ENCODE measurements around the gene P2RX6.
"Not testable (repeated sequence)": the region's sequence is repeated elsewhere in the genome, so short reads cannot be mapped to it uniquely, and the experiment has no call there.

Gene P2RX6

GRCh38 chr22:21051145-21051830 is 36.3 kb downstream of the P2RX6 start:
- in situ Hi-C loops (cut with MboI; ENCODE audit: low sequenced_read_pairs): no loop called here

DNA sequence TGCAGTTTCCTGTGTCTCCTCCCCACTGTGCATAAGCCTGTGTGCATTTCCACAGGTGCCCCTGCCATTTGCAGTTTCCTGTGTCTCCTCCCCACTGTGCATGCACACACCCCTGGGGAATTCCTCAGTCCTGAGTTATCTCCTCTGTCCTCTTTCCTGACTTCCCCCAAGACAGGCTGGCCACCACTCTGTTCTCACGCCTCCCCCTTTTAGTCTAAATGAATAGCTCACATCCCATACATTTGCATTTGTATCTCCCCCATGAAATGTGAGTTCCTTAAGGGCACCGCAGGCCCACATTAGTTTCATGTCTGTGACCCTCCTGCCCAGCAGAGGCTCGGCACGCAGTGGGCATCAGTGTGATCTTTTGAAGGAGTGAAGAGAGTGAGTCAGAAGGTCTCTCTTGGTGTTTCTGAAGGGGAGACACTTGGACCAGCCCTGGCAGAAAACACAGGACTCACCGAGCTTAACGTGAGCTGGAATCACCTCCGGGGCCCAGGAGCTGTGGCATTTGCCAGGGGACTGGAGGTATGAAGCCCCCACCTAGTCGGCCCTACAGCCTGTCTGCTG is 37.0 kb downstream of the P2RX6 start:
- in situ Hi-C loops (cut with MboI; ENCODE audit: low sequenced_read_pairs): no loop called here

DNA sequence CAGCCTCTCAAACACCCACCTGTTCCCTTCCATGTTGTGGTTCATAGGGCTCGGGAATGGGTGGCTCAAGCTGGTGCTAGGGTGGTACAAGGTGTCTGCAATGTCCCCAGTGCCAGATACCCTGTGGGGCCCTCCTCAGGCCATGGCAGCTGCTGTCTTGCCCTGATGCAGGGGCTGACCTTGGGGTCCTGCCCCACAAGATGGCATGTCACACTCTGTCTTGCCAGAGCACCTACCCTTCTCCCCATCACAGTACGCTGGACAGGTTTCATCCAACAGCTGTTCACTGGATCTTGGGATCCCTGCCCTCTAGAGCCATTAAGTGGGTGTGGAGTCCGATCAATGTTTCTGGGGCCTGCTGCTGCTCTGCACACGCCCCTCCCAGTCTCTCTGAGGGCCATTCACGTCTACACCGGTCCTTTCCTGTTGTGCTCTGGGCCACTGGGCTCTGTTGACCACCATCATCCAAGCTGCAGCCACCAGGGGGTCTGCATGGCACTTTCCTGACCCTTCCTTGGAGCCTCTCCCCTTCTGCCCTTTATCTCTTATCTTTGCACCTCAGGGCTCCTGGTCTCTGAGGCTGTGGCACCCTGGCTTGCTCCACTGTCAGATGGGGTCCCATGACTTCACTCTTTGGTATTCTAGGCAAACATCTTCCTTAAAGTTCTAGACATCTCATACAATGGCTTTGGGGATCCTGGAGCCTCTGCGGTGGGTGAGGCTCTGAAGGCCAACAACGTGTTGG is 37.9 kb downstream of the P2RX6 start:
- in situ Hi-C loops (cut with MboI; ENCODE audit: low sequenced_read_pairs): no loop called here

DNA sequence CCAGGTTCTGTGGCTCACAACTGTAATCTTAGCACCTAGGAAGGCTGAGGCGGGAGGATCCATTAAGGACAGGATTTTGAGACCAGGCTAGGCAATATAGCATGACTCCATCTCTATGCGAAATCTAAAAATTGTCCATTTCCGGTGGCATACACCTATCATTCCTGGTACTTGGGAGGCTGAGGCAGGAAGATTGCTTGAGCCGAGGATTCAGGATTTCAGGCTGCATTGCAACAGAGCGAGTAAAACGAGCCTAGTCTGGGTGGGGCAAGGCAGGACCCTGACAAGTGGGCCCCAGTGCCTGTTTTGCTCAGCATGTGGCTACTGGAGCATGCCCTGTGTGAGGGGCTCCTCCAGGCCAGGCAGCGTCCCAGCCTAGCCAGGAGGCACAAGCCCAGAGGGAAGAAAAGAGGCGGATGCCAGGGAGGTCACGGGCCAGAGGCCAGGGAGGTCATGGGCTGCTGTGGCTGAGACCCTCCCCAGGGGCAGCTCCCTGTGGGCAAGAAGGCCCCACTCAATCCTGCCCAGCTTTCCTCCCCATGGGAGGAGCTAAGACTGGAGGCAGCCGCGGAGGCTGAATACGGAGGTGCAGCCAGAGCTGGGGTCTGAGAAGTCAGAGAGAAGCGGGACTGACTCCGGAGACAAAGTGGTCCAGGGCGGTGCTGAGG is 39.2 kb downstream of the P2RX6 start:
- in situ Hi-C loops (cut with MboI; ENCODE audit: low sequenced_read_pairs): no loop called here

- in situ Hi-C loops (cut with MboI; ENCODE audit: low sequenced_read_pairs): no loop called here
Observed at GRCh38 chr22:21054714-21055563, 40.0 kb downstream of the P2RX6 start.

- in situ Hi-C loops (cut with MboI; ENCODE audit: low sequenced_read_pairs): no loop called here
Observed at GRCh38 chr22:21055564-21055834, 40.5 kb downstream of the P2RX6 start.

- in situ Hi-C loops (cut with MboI; ENCODE audit: low sequenced_read_pairs): no loop called here
Observed at GRCh38 chr22:21055880-21056319, 40.9 kb downstream of the P2RX6 start.

GRCh38 chr22:21060363-21060762 is 45.4 kb downstream of the P2RX6 start:
- in situ Hi-C loops (cut with MboI; ENCODE audit: low sequenced_read_pairs): not testable (repeated sequence)

DNA sequence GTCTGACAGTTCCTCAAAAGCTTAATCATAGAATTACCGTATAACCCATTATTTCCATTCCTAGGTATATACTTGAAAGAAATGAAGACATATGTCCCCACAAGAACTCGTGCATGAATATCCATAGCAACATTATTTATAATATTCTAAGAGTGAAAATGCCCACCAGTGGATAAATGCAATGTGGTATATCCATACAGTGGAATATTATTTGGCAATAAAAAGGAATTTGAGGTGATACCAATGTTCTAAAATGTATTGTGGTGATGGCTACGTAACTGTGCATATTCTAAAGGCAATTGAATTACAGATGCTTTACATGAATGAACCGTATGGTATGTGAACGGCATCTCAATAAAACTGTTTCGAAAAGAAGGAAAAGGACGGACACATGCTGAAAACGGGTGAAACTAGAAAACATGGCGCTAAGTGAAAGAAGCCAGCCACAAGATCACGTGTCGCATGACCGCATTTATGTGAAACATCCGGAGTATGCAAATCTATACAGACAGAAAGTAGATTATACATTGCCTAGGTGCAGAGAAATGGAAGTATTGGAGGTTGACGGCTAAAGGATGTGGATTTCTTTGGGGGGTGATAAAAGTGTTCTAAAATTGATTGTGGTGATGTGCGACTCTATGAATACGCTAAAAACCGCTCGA is 46.8 kb downstream of the P2RX6 start:
- in situ Hi-C loops (cut with MboI; ENCODE audit: low sequenced_read_pairs): not testable (repeated sequence)

GRCh38 chr22:21064425-21064824 is 49.5 kb downstream of the P2RX6 start:
- in situ Hi-C loops (cut with MboI; ENCODE audit: low sequenced_read_pairs): not testable (repeated sequence)

- in situ Hi-C loops (cut with MboI; ENCODE audit: low sequenced_read_pairs): no loop called here
Observed at GRCh38 chr22:21064917-21065864, 50.2 kb downstream of the P2RX6 start.

DNA sequence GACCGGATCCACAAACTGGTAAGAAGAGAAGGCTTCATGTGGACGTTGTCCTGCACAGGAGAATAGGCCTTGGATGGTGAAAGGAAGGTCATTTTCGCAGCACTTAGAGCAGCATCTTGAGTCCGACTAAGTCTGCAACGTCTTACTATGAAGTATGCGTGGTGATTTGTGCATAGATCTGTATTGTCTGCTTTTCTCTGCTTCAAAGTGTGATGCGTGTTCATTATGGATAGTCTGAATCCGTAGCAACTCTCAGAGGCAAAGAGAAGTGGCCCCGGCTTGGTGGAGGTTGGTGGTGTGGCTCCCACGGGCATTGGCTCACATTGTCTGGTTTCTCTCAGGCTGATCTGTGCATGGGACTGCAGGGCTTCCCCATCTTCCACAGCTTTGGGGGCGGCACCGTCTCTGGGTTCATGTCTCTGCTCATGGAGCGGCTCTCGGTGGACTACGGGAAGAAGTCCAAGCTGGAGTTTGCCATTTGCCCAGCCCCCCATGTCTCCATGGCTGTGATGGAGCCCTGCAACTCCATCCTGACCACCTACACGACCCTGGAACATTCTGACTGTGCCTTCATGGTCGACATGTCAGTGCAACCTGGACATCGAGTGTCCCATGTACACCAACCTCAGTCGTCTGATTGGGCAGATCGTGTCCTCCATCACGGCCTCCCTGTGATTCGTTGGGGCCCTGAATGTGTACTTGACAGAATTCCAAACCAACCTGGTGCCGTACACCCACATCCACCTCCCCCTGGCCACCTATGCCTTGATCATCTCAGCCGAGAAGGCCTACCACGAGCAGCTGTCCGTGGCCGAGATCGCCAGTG is 52.3 kb downstream of the P2RX6 start:
- in situ Hi-C loops (cut with MboI; ENCODE audit: low sequenced_read_pairs): no loop called here

- in situ Hi-C loops (cut with MboI; ENCODE audit: low sequenced_read_pairs): no loop called here
Observed at GRCh38 chr22:21067901-21068680, 53.1 kb downstream of the P2RX6 start.

DNA sequence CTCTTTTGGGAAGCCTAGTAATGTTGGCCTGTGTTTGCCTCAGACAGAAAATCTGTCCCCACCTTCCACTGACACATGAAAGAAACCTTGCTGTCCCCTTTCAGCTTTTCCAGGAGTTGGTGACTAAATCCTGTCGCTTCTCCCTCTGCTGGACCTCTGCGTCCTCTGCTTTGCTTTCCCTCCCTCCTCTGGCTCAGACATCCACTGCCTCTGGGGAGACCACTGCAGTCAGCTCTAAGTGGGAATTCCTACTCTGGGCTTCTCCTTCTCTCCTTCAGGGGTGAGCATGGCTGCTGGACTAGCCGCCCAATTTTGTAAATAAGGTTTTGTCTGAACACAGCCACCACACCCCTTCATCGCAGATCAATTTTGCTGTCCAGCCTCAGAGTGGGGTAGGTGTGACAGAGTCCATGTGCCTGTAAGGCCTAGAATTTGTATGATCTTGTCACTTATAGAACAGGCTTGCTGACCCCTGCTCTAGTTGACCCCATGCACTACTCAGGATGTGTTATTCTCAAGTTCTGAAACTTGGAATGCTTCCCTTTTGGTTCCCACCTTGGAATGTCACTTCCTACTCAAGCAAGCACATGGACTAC is 53.8 kb downstream of the P2RX6 start:
- in situ Hi-C loops (cut with MboI; ENCODE audit: low sequenced_read_pairs): no loop called here

GRCh38 chr22:21069375-21069774 is 54.4 kb downstream of the P2RX6 start:
- in situ Hi-C loops (cut with MboI; ENCODE audit: low sequenced_read_pairs): no loop called here

GRCh38 chr22:21070690-21071615 is 56.0 kb downstream of the P2RX6 start:
- in situ Hi-C loops (cut with MboI; ENCODE audit: low sequenced_read_pairs): no loop called here
